ENCODE measurements around the gene ATOX1. TPM values are rescaled to one million over a fixed set of nuclear protein-coding genes. Genes with fewer than 3 reads are reported as not detected.
A peak's percentile ranks its signal among the peaks of the same experiment; 100 is the strongest.

Gene ATOX1
- total and polyA plus RNA-seq, 2 of the 13 experiments (the other 11 are each of a cell fraction or from before 2014, with no cell fraction given): 62.4 to 124 TPM

DNA sequence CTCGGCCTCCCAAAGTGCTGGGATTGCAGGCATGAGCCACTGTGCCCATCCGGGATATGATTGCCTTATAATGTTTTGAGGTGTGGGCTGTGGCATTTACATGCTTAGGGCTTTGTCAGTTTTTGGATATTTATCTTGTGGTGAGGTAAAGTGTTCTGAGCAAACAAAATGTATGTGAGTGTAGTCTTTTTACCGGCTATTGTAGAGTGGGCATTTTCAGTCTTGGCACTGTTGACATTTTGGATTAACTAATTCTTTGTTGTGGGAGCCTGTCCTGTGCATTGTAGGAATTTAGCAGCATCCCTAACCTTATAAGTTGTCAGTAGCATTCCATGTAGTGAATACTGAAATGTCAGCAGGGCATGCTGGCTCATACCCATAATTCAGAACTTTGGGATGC is 34.9 kb upstream of the ATOX1 start (continued):
- TF ChIP-seq, protein P1, sequence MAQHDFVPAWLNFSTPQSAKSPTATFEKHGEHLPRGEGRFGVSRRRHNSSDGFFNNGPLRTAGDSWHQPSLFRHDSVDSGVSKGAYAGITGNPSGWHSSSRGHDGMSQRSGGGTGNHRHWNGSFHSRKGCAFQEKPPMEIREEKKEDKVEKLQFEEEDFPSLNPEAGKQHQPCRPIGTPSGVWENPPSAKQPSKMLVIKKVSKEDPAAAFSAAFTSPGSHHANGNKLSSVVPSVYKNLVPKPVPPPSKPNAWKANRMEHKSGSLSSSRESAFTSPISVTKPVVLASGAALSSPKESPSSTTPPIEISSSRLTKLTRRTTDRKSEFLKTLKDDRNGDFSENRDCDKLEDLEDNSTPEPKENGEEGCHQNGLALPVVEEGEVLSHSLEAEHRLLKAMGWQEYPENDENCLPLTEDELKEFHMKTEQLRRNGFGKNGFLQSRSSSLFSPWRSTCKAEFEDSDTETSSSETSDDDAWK (CRISPR knock-in tag; IDR thresholded peaks at IDR 0.05): no peak
- peak; percentile 22; the same call in 1 of the 2 replicates for TF ChIP-seq FOXA3 (CRISPR knock-in tag; IDR thresholded peaks at IDR 0.05)
- no peak for TF ChIP-seq GTF3A (CRISPR knock-in tag; conservative IDR thresholded peaks at IDR 0.05)
- no peak for TF ChIP-seq FOXC1 (CRISPR knock-in tag; IDR thresholded peaks at IDR 0.05; ENCODE audit: borderline replicate concordance)
- TF ChIP-seq, protein P2, sequence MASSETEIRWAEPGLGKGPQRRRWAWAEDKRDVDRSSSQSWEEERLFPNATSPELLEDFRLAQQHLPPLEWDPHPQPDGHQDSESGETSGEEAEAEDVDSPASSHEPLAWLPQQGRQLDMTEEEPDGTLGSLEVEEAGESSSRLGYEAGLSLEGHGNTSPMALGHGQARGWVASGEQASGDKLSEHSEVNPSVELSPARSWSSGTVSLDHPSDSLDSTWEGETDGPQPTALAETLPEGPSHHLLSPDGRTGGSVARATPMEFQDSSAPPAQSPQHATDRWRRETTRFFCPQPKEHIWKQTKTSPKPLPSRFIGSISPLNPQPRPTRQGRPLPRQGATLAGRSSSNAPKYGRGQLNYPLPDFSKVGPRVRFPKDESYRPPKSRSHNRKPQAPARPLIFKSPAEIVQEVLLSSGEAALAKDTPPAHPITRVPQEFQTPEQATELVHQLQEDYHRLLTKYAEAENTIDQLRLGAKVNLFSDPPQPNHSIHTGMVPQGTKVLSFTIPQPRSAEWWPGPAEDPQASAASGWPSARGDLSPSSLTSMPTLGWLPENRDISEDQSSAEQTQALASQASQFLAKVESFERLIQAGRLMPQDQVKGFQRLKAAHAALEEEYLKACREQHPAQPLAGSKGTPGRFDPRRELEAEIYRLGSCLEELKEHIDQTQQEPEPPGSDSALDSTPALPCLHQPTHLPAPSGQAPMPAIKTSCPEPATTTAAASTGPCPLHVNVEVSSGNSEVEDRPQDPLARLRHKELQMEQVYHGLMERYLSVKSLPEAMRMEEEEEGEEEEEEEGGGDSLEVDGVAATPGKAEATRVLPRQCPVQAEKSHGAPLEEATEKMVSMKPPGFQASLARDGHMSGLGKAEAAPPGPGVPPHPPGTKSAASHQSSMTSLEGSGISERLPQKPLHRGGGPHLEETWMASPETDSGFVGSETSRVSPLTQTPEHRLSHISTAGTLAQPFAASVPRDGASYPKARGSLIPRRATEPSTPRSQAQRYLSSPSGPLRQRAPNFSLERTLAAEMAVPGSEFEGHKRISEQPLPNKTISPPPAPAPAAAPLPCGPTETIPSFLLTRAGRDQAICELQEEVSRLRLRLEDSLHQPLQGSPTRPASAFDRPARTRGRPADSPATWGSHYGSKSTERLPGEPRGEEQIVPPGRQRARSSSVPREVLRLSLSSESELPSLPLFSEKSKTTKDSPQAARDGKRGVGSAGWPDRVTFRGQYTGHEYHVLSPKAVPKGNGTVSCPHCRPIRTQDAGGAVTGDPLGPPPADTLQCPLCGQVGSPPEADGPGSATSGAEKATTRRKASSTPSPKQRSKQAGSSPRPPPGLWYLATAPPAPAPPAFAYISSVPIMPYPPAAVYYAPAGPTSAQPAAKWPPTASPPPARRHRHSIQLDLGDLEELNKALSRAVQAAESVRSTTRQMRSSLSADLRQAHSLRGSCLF (CRISPR knock-in tag; IDR thresholded peaks at IDR 0.05; ENCODE audit: borderline replicate concordance): no peak
- TF ChIP-seq SAP130 (CRISPR knock-in tag; IDR thresholded peaks at IDR 0.05; ENCODE audit: low read depth): 0 out of 2 replicates have a peak, but pooled peaks have one; percentile 11
- no peak for TF ChIP-seq GABPA (IDR thresholded peaks at IDR 0.05; ENCODE audit: low read depth, low read length)
- no peak for TF ChIP-seq GABPA (CRISPR knock-in tag; IDR thresholded peaks at IDR 0.05; ENCODE audit: low read depth)
- TF ChIP-seq SMARCE1 (IDR thresholded peaks at IDR 0.05; ENCODE audit: borderline replicate concordance): no peak

Measured in HepG2 (cell line).